ENCODE results near the gene PCK1. TPM values are rescaled to one million over a fixed set of nuclear protein-coding genes. Genes with fewer than 3 reads are reported as not detected.
"Not testable (repeated sequence)": the region's sequence is repeated elsewhere in the genome, so short reads cannot be mapped to it uniquely, and the experiment has no call there.

PCK1 gene
- total RNA-seq (under 1 TPM in 3 of 5 donors, not detected in 2; 0.25 to 0.53 (median 0.26) TPM), total RNA-seq (0 to 0.04 (median 0) reads per million in 29 experiments)
- not detected for total RNA-seq (2013)

- H3K27me3 ChIP-seq (replicated peaks in 1 of 2; ENCODE audit: control insufficient read depth in 2 of 2, extremely low read depth in 1 of 2, insufficient read depth in 2 of 2, low read length in 1 of 2): peaks cover 0 to 40% of the 10 kb centered on the region in 2 experiments
- ChIA-PET POLR2A (no interaction called here), CTCF (no interaction called here)
- no peaks in the 10 kb centered on the region for H3K4me1 Mint-ChIP-seq
- H3K27ac Mint-ChIP-seq: no peak within 1 kb of the TSS
- H3K9me3 Mint-ChIP-seq: no peaks in the 10 kb centered on the region
- no peak within 1 kb of the TSS for H3K4me3 ChIP-seq (ENCODE audit: control insufficient read depth in 1 of 2, extremely low read depth in 1 of 2, low read length in 1 of 2)
- H3K4me1 ChIP-seq (ENCODE audit: control insufficient read depth in 1 of 2, extremely low read depth in 1 of 2, insufficient read depth in 2 of 2, low read length in 2 of 2): no peaks in the 10 kb centered on the region
- no peak within 1 kb of the TSS for H3K4me3 Mint-ChIP-seq
- DNase-seq (no peak), ATAC-seq (replicated peaks in 1 of 4) (no peak)
- H3K27me3 Mint-ChIP-seq: peaks cover 35 to 36% of the 10 kb centered on the region in 2 donors
- WGBS (ENCODE audit: insufficient coverage): 55% methylated on average over 5 of the region's 14 CpGs
- no peaks in the 10 kb centered on the region for H3K36me3 Mint-ChIP-seq
- no peak within 1 kb of the TSS for H3K27ac ChIP-seq (ENCODE audit: low read length)
- no peaks in the 10 kb centered on the region for H3K9me3 ChIP-seq
- H3K36me3 ChIP-seq (ENCODE audit: control insufficient read depth in 2 of 2, extremely low read depth in 1 of 2, insufficient read depth in 1 of 2, low read length in 1 of 2): no peaks in the 10 kb centered on the region
Measured at GRCh38 chr20:57560554-57561355, at the start of gene PCK1. Gene PCK1 (plus strand): TSS chr20:57561110. CDS start chr20:57561412, 302 bp downstream.

- H3K36me3 Mint-ChIP-seq; H3K27ac Mint-ChIP-seq; H3K4me1 Mint-ChIP-seq; H3K27me3 ChIP-seq (replicated peaks in 1 of 2; ENCODE audit: control insufficient read depth in 2 of 2, extremely low read depth in 1 of 2, insufficient read depth in 2 of 2, low read length in 1 of 2); H3K27ac ChIP-seq (ENCODE audit: low read length); H3K9me3 Mint-ChIP-seq; POLR2A ChIA-PET; H3K36me3 ChIP-seq (ENCODE audit: control insufficient read depth in 2 of 2, extremely low read depth in 1 of 2, insufficient read depth in 1 of 2, low read length in 1 of 2); ATAC-seq (replicated peaks in 1 of 4); DNase-seq; H3K9me3 ChIP-seq; H3K4me1 ChIP-seq (ENCODE audit: control insufficient read depth in 1 of 2, extremely low read depth in 1 of 2, insufficient read depth in 2 of 2, low read length in 2 of 2); CTCF ChIA-PET; H3K4me3 ChIP-seq (ENCODE audit: control insufficient read depth in 1 of 2, extremely low read depth in 1 of 2, low read length in 1 of 2); H3K4me3 Mint-ChIP-seq: not testable (repeated sequence)
- H3K27me3 Mint-ChIP-seq: peaks cover 24 to 27% of the 10 kb centered on the region in 2 donors
- 83% methylated on average over 1 of the region's 7 CpGs for WGBS (ENCODE audit: insufficient coverage)
Measured at GRCh38 chr20:57511709-57512108, 49.2 kb upstream of the PCK1 start.

DNA sequence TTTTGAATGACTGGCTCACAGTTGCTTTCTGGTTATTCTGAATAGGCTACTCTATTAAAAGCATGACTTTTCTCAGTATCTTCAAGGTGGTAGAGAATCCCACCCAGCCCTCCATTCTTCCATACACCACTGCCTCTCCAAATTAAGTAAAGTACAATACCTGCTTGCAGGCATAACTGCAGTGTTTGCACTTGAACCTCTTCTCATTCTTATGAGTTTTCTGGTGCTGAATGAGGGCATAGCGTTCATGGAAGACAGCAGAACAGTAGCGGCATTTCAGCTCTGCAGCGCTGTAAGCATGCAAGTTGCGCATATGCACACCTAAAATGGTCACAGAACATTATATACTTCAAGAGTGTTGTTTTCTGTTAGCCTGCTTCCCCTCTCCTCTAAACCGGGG is 48.5 kb upstream of the PCK1 start:
- no peaks in the 10 kb centered on the region for H3K36me3 Mint-ChIP-seq
- POLR2A ChIA-PET: no interaction called here
- Histone ChIP-seq H3K27me3 (replicated peaks in 1 of 2; ENCODE audit: control insufficient read depth in 2 of 2, extremely low read depth in 1 of 2, insufficient read depth in 2 of 2, low read length in 1 of 2) (peaks cover 4 to 9% of the 10 kb centered on the region in 2 experiments), H3K27ac (ENCODE audit: low read length) (no peak overlapping the region), H3K9me3 (no peaks in the 10 kb centered on the region), H3K36me3 (ENCODE audit: control insufficient read depth in 2 of 2, extremely low read depth in 1 of 2, insufficient read depth in 1 of 2, low read length in 1 of 2) (no peaks in the 10 kb centered on the region), H3K4me1 (ENCODE audit: control insufficient read depth in 1 of 2, extremely low read depth in 1 of 2, insufficient read depth in 2 of 2, low read length in 2 of 2) (no peaks in the 10 kb centered on the region), H3K4me3 (ENCODE audit: control insufficient read depth in 1 of 2, extremely low read depth in 1 of 2, low read length in 1 of 2) (no peak overlapping the region)
- ATAC-seq (replicated peaks in 1 of 4) (no peak), DNase-seq (no peak)
- H3K4me3 Mint-ChIP-seq: no peak overlapping the region
- H3K4me1 Mint-ChIP-seq: no peaks in the 10 kb centered on the region
- CTCF ChIA-PET: no interaction called here
- no peaks in the 10 kb centered on the region for H3K9me3 Mint-ChIP-seq
- 100% methylated on average over 3 of the region's 5 CpGs for WGBS (ENCODE audit: insufficient coverage)
- peaks cover 26 to 27% of the 10 kb centered on the region in 2 donors for H3K27me3 Mint-ChIP-seq
- no peak overlapping the region for H3K27ac Mint-ChIP-seq

GRCh38 chr20:57513199-57513598 is 47.7 kb upstream of the PCK1 start:
- CTCF ChIA-PET: no interaction called here
- Histone ChIP-seq H3K4me1 (ENCODE audit: control insufficient read depth in 1 of 2, extremely low read depth in 1 of 2, insufficient read depth in 2 of 2, low read length in 2 of 2) (no peaks in the 10 kb centered on the region), H3K4me3 (ENCODE audit: control insufficient read depth in 1 of 2, extremely low read depth in 1 of 2, low read length in 1 of 2) (no peak overlapping the region), H3K9me3 (no peaks in the 10 kb centered on the region), H3K36me3 (ENCODE audit: control insufficient read depth in 2 of 2, extremely low read depth in 1 of 2, insufficient read depth in 1 of 2, low read length in 1 of 2) (no peaks in the 10 kb centered on the region), H3K27ac (ENCODE audit: low read length) (no peak overlapping the region), H3K27me3 (replicated peaks in 1 of 2; ENCODE audit: control insufficient read depth in 2 of 2, extremely low read depth in 1 of 2, insufficient read depth in 2 of 2, low read length in 1 of 2) (peaks cover 4 to 9% of the 10 kb centered on the region in 2 experiments)
- WGBS (ENCODE audit: insufficient coverage): no CpG with 5 or more reads among the region's 1 CpG
- peaks cover 25 to 27% of the 10 kb centered on the region in 2 donors for H3K27me3 Mint-ChIP-seq
- H3K27ac Mint-ChIP-seq: no peak overlapping the region
- H3K4me3 Mint-ChIP-seq: no peak overlapping the region
- no peaks in the 10 kb centered on the region for H3K9me3 Mint-ChIP-seq
- no peaks in the 10 kb centered on the region for H3K4me1 Mint-ChIP-seq
- POLR2A ChIA-PET: no interaction called here
- ATAC-seq (replicated peaks in 1 of 4) (no peak), DNase-seq (no peak)
- no peaks in the 10 kb centered on the region for H3K36me3 Mint-ChIP-seq

DNA sequence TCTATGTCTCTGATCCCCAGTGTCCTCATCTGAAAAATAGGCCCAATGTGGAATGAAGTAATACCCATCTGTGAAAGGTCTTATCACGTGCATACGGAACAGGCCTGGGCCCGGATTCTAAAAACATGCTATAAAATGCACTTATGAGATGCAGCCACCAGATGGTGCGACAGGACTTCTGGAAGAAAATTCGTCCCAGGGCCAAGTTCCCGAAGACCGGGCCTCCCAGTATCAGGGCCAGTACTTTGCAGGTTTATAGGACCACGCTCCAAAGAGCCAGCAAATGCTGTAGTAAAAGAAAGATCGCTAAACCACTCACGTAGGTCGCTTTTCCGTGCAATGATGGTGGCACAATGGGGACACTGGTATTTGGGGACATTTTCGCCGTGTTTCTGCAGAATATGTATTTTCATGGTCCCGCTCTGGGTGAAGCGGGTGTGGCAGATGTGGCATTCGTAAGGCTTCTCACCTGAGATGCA is 46.6 kb upstream of the PCK1 start:
- H3K4me3 Mint-ChIP-seq: no peak overlapping the region
- H3K9me3 Mint-ChIP-seq: no peaks in the 10 kb centered on the region
- no peaks in the 10 kb centered on the region for H3K4me1 ChIP-seq (ENCODE audit: control insufficient read depth in 1 of 2, extremely low read depth in 1 of 2, insufficient read depth in 2 of 2, low read length in 2 of 2)
- POLR2A ChIA-PET: no interaction called here
- H3K27ac Mint-ChIP-seq: no peak overlapping the region
- H3K4me1 Mint-ChIP-seq: no peaks in the 10 kb centered on the region
- no peaks in the 10 kb centered on the region for H3K36me3 ChIP-seq (ENCODE audit: control insufficient read depth in 2 of 2, extremely low read depth in 1 of 2, insufficient read depth in 1 of 2, low read length in 1 of 2)
- peak in 1 of 4 experiments; percentile 37 for ATAC-seq (replicated peaks in 1 of 4)
- H3K27me3 ChIP-seq (replicated peaks in 1 of 2; ENCODE audit: control insufficient read depth in 2 of 2, extremely low read depth in 1 of 2, insufficient read depth in 2 of 2, low read length in 1 of 2): peaks cover 0 to 8% of the 10 kb centered on the region in 2 experiments
- H3K4me3 ChIP-seq (ENCODE audit: control insufficient read depth in 1 of 2, extremely low read depth in 1 of 2, low read length in 1 of 2): no peak overlapping the region
- CTCF ChIA-PET: no interaction called here
- 60% methylated on average over 15 of the region's 17 CpGs for WGBS (ENCODE audit: insufficient coverage)
- no peak overlapping the region for H3K27ac ChIP-seq (ENCODE audit: low read length)
- H3K27me3 Mint-ChIP-seq: peaks cover 17 to 21% of the 10 kb centered on the region in 2 donors
- no peaks in the 10 kb centered on the region for H3K9me3 ChIP-seq
- DNase-seq: peak in 18 of 35 experiments; percentile 6 to 54 (median 13)
- H3K36me3 Mint-ChIP-seq: no peaks in the 10 kb centered on the region

- Histone ChIP-seq H3K4me3 (ENCODE audit: control insufficient read depth in 1 of 2, extremely low read depth in 1 of 2, low read length in 1 of 2) (no peak overlapping the region), H3K36me3 (ENCODE audit: control insufficient read depth in 2 of 2, extremely low read depth in 1 of 2, insufficient read depth in 1 of 2, low read length in 1 of 2) (no peaks in the 10 kb centered on the region), H3K27me3 (replicated peaks in 1 of 2; ENCODE audit: control insufficient read depth in 2 of 2, extremely low read depth in 1 of 2, insufficient read depth in 2 of 2, low read length in 1 of 2) (peaks cover 0 to 3% of the 10 kb centered on the region in 2 experiments), H3K27ac (ENCODE audit: low read length) (no peak overlapping the region), H3K9me3 (no peaks in the 10 kb centered on the region), H3K4me1 (ENCODE audit: control insufficient read depth in 1 of 2, extremely low read depth in 1 of 2, insufficient read depth in 2 of 2, low read length in 2 of 2) (no peaks in the 10 kb centered on the region)
- Mint-ChIP-seq H3K36me3 (no peaks in the 10 kb centered on the region), H3K4me1 (peaks cover 5 to 6% (median 6%) of the 10 kb centered on the region in 3 donors), H3K27ac (no peak overlapping the region), H3K9me3 (no peaks in the 10 kb centered on the region), H3K27me3 (peaks cover 7 to 10% of the 10 kb centered on the region in 2 donors), H3K4me3 (no peak overlapping the region)
- WGBS (ENCODE audit: insufficient coverage): 90% methylated on average over 3 of the region's 5 CpGs
- no peak for ATAC-seq (replicated peaks in 1 of 4)
- no peak for DNase-seq
- POLR2A ChIA-PET: no interaction called here
- CTCF ChIA-PET: no interaction called here
Measured at GRCh38 chr20:57517904-57518303, 43.0 kb upstream of the PCK1 start.
